Subcutaneous adipose tissue (tissue), 4 donors: ENCODE measurements around the gene BRIP1. TPM values are rescaled to one million over a fixed set of nuclear protein-coding genes. Genes with fewer than 3 reads are reported as not detected.

ENCODE experiments used
- total RNA-seq, 4 donors: library from RNA; depleted of rRNA; stranded (reverse); fragments of >200 nt; gene quantifications; one replicate each; pipeline ENCODE4 v1.1.0, GENCODE V29; 2016
- TF ChIP-seq, protein P1 (sequence below): fragments of 450-650 bp; IDR thresholded peaks from one replicate; pipeline ENCODE4 v1.5.1; 2016; ENCODE audit warnings: low read depth, mild to moderate bottlenecking, control low read depth, antibody characterized with exemption, moderate library complexity

BRIP1 gene
- total RNA-seq, 4 donors from 2014 or later: 0.33 to 1.1 (median 0.98) TPM

- TF ChIP-seq, protein P1, sequence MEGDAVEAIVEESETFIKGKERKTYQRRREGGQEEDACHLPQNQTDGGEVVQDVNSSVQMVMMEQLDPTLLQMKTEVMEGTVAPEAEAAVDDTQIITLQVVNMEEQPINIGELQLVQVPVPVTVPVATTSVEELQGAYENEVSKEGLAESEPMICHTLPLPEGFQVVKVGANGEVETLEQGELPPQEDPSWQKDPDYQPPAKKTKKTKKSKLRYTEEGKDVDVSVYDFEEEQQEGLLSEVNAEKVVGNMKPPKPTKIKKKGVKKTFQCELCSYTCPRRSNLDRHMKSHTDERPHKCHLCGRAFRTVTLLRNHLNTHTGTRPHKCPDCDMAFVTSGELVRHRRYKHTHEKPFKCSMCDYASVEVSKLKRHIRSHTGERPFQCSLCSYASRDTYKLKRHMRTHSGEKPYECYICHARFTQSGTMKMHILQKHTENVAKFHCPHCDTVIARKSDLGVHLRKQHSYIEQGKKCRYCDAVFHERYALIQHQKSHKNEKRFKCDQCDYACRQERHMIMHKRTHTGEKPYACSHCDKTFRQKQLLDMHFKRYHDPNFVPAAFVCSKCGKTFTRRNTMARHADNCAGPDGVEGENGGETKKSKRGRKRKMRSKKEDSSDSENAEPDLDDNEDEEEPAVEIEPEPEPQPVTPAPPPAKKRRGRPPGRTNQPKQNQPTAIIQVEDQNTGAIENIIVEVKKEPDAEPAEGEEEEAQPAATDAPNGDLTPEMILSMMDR: no peak
Measured at GRCh38 chr17:61757168-61757567, 106.2 kb downstream of the BRIP1 start.

DNA sequence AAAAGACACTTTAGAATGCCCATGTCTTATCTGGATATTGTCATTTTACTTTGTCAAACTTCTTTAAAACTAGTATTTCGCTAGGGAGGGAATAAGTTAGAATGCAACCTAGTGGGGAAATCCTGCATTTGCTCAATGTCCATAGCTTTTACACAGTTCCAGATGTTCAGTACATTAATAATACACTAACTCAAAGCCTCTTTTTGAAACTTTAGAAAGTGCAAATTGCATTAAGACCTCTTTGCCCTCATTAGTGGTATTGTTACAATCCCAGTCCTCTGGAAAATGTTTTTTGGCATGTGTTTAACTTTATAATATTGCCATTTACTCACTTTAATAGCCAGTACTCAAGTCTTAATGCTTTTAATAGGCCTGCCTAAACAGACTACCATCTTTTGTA is 106.8 kb downstream of the BRIP1 start:
- TF ChIP-seq, protein P1: peak; percentile 94

GRCh38 chr17:61755668-61756067 is 107.7 kb downstream of the BRIP1 start:
- TF ChIP-seq, protein P1: no peak

GRCh38 chr17:61755078-61755477 is 108.2 kb downstream of the BRIP1 start:
- TF ChIP-seq, protein P1: no peak

DNA sequence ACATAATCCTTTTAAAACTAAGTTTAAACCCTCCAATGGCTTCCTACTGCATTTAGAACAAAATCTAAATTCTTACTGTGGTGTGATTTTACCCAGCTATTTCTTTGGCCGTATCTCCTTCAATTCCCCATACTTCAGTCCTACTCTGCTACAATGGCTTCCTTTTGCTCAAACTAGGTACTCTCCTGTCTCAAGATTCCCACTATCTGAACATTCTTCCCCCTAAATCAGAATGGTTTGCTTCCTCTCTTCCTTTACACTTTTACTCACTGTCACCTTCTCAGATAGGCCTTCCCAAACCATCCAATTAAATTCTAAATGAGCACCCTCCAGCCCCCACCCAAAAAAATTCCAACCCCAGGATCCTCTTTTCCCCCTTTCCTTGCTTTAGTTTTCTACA is 109.2 kb downstream of the BRIP1 start:
- TF ChIP-seq, protein P1: no peak

GRCh38 chr17:61753696-61754095 is 109.6 kb downstream of the BRIP1 start:
- TF ChIP-seq, protein P1: peak; percentile 92

- TF ChIP-seq, protein P1: peak; percentile 78
Measured at GRCh38 chr17:61750656-61751055, 112.7 kb downstream of the BRIP1 start.
